Measurements from ENCODE around the gene TCFL5.

Gene TCFL5

GRCh38 chr20:62876501-62876901 lies 14.9 kb upstream of the TCFL5 start:
- TF ChIP-seq REST (IDR thresholded peaks at IDR 0.05; ENCODE audit: insufficient read depth in 1 of 2, low read depth in 2 of 2, low read length in 2 of 2) (no peak), POLR2AphosphoS5 (IDR thresholded peaks at IDR 0.05; ENCODE audit: low read depth, low read length) (no peak), FOXP2 (optimal IDR thresholded peaks at IDR 0.05; ENCODE audit: borderline replicate concordance, extremely low read depth, extremely low read length, insufficient read depth) (no peak), TAF1 (IDR thresholded peaks at IDR 0.05; ENCODE audit: borderline replicate concordance, insufficient read depth, low read length) (no peak), SIN3A (IDR thresholded peaks at IDR 0.05; ENCODE audit: borderline replicate concordance, insufficient read depth, low read length) (no peak)

GRCh38 chr20:62875419-62876361 lies 14.1 kb upstream of the TCFL5 start:
- TF ChIP-seq POLR2AphosphoS5 (IDR thresholded peaks at IDR 0.05; ENCODE audit: low read depth, low read length) (peak; percentile 58; the same call in 1 of the 2 replicates), FOXP2 (optimal IDR thresholded peaks at IDR 0.05; ENCODE audit: borderline replicate concordance, extremely low read depth, extremely low read length, insufficient read depth) (peak; percentile 90), TAF1 (IDR thresholded peaks at IDR 0.05; ENCODE audit: borderline replicate concordance, insufficient read depth, low read length) (no peak)

DNA sequence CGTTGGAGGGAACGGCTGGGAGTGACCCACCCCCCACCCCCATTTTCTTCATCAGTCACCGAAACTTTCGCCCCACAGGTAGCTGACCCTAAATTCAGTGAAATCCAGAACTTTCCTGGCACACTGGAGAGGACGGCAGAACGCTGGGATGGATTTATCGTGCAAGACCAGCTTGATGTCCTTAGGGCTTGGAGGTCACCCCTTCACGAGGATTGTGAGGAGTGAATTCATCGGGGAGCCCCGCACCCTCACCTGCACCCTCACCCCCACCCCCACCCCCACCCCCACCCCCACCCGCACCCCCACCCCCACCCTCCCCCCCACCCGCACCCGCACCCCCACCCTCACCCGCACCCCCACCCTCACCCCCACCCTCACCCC lies 13.3 kb upstream of the TCFL5 start:
- TF ChIP-seq POLR2AphosphoS5 (IDR thresholded peaks at IDR 0.05; ENCODE audit: low read depth, low read length), result no peak
- TF ChIP-seq SIN3A (IDR thresholded peaks at IDR 0.05; ENCODE audit: borderline replicate concordance, insufficient read depth, low read length), result no peak
- TF ChIP-seq FOXP2 (optimal IDR thresholded peaks at IDR 0.05; ENCODE audit: borderline replicate concordance, extremely low read depth, extremely low read length, insufficient read depth), result no peak
- TF ChIP-seq REST (IDR thresholded peaks at IDR 0.05; ENCODE audit: insufficient read depth in 1 of 2, low read depth in 2 of 2, low read length in 2 of 2), result no peak

- TF ChIP-seq POLR2AphosphoS5 (IDR thresholded peaks at IDR 0.05; ENCODE audit: low read depth, low read length) (no peak), REST (IDR thresholded peaks at IDR 0.05; ENCODE audit: insufficient read depth in 1 of 2, low read depth in 2 of 2, low read length in 2 of 2) (no peak), SIN3A (IDR thresholded peaks at IDR 0.05; ENCODE audit: borderline replicate concordance, insufficient read depth, low read length) (no peak), FOXP2 (optimal IDR thresholded peaks at IDR 0.05; ENCODE audit: borderline replicate concordance, extremely low read depth, extremely low read length, insufficient read depth) (no peak), TAF1 (IDR thresholded peaks at IDR 0.05; ENCODE audit: borderline replicate concordance, insufficient read depth, low read length) (no peak)
These were observed 11.7 kb upstream of the TCFL5 start for GRCh38 chr20:62873280-62873679.

DNA sequence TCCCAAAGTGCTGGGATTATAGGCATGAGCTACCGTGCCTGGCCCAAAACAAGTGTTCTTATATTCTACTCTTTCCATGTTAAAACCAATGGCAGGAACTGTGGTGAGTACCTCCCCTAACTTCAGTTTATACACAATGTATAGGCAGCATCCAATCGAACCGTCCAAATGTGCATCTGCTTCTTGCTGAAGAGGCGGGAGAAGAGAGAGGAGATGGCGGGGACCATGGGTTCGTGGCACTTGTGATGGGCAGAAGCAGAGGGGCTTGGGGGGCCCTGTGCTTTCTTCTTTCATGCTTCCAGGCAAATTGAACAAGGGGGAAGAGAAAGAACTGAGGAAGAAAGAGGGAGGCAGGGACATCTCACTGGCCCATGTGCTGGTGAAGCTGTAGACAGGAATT lies 11.2 kb upstream of the TCFL5 start:
- no peak for TF ChIP-seq TAF1 (IDR thresholded peaks at IDR 0.05; ENCODE audit: borderline replicate concordance, insufficient read depth, low read length)
- no peak for TF ChIP-seq SIN3A (IDR thresholded peaks at IDR 0.05; ENCODE audit: borderline replicate concordance, insufficient read depth, low read length)

DNA sequence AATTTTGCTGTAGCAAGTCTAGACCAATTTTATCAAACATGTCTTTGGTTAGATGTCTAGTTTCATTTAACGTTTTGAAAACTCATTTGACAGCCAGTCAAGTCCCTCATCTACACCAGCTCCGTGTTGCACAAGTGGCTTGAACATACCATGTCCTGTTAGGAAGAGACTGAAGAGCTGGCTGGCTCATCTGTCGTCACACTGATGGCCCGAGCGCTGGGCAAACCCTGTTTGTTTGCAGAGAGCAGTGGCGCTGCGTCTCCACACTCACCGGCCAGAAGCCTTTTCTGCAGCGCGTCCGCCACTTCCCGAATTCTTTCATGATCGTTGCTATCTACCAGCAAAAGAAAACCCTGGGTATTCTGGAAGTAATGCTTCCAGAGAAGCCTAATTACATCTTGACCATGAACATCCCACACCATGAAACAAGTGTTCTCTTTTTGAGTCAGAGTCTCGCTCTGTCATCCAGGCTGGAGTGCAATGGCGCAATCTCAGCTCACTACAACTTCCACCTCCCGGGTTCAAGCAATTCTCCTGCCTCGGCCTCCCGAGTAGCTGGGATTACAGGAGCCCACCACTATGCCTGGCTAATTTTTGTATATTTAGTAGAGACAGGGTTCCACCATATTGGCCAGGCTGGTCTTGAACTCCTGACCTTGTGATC lies 10.7 kb upstream of the TCFL5 start:
- no peak for TF ChIP-seq POLR2AphosphoS5 (IDR thresholded peaks at IDR 0.05; ENCODE audit: low read depth, low read length)
- TF ChIP-seq SIN3A (IDR thresholded peaks at IDR 0.05; ENCODE audit: borderline replicate concordance, insufficient read depth, low read length), result no peak
- TF ChIP-seq REST (IDR thresholded peaks at IDR 0.05; ENCODE audit: insufficient read depth in 1 of 2, low read depth in 2 of 2, low read length in 2 of 2), result no peak
- no peak for TF ChIP-seq TAF1 (IDR thresholded peaks at IDR 0.05; ENCODE audit: borderline replicate concordance, insufficient read depth, low read length)
- TF ChIP-seq FOXP2 (optimal IDR thresholded peaks at IDR 0.05; ENCODE audit: borderline replicate concordance, extremely low read depth, extremely low read length, insufficient read depth), result no peak

Data from PFSK-1 (cell line).